Mesenteric fat pad (tissue), 1 donor: ENCODE data around the gene UCKL1. TPM values are rescaled to one million over a fixed set of nuclear protein-coding genes. Genes with fewer than 3 reads are reported as not detected.

Experiments used
- DNase-seq: peaks from one replicate; pipeline ENCODE4 v3.0.0-alpha.2; 2020; ENCODE audit warnings: low spot score
- total RNA-seq: library from RNA; stranded (reverse); fragmentation: NEBNext Ultra II Directional; extraction: Animal tissue kit (Norgen Biotek cat#: 25700); gene quantifications from one replicate; pipeline ENCODE4 v1.2.1, GENCODE V29; 2021
- donor health status: DM: yes; HTN: yes; CAD: no.

The UCKL1 gene
- total RNA-seq, 1 donor from 2014 or later = 36.0 TPM

GRCh38 chr20:63959699-63960075 is 3.5 kb upstream of the UCKL1 start:
- DNase-seq = no peak

GRCh38 chr20:63958964-63959698 is 2.9 kb upstream of the UCKL1 start:
- no peak for DNase-seq

- no peak for DNase-seq
Observed at GRCh38 chr20:63958471-63958870, 2.3 kb upstream of the UCKL1 start.

DNA sequence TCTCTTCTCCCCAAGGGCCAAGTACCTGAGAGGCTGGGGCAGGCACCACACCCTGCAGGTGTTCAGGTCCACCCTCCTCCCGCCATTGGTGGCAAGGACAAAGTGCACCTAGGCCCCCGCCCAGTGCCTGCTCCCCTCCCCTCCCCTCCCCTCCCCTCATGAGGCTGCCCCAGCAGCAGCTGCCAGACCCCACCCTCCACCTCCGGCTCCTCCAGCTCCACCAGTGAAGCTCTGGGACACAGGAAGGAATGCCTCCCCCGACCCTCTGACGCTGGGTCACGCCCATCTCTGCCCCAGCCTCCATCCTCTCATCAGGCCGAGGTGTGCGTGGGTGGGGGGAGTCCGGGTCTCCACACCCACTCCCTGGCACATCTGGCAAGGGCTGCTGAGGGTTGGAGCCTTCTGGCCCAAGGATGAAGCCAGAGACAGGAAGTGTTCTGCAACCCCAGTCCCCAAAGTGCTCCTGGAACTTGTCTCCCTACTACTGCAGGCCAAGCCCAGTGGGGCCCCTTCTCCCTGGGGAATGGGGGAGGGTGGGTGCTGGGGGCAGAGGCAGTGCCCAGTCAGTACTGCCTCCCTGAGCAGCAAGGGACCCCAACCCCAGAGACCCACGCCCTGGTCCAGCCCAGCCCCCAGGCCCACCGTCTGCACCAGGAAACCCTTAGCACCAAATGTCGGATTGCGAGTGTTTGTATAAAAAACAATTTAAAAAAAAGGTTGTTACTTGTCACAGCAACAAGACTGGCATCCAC is 1.6 kb upstream of the UCKL1 start:
- no peak for DNase-seq

DNA sequence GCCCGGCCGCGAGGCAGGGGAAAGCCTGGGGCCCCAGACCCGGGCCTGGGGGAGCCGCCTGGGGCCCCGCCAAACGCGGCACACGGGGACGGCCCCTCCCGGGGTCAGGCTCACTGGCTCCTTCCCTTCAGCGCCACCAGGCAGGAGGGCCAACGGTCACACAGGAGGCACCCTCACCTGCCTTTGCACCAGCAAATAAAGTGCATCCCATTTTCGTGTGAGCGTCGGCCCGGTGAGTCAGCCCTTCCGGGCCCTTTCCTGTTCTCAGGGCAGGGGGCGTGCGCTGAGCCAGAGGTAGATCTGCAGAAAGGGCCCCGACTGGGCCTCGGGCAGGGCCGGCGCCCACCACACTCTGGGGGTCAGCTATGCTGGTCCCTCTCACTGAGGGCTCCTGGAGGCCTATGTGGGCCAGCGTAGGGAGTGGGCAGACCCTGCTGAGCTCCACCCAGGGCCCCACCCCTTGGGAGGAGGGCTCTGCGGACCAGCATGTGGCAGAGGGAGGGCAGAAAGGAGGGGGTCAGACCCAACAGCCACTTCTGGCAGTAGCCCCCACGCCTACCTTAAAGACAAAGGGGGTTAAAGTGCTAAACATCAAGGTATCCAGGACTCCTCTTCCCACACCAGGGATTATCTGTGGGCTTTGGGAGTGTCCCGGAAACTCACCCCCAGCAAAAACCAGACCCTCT is 931 bp upstream of the UCKL1 start:
- no peak for DNase-seq

GRCh38 chr20:63956664-63957003 is 418 bp upstream of the UCKL1 start:
- DNase-seq = no peak

DNA sequence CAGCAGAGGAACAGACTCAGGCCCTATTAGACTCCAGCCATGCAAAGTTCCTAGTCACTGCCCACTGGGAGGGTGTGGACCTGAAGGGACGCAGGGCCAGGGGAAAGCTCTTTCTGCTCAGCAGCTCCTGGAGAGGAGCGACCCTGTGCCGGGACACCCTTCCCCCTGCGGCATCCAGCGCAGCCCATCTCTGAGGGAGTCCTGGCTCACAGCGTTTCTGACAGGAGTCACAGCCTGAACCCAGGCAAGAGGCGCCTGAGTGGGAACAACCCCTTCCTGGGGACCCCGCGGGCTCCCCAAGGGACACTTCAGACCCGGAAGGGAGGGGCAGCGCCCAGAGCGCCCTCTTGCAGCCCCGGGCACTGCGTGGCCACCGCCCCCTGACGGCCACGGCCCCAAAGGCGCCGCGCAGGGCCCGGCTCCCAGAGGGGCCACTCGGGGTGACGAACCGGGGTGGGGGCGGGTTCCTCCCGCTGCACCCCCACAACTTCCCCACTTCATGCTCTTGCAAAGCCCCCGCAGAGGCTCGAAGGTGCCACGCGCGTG is 862 bp downstream of the UCKL1 start:
- DNase-seq = no peak

DNA sequence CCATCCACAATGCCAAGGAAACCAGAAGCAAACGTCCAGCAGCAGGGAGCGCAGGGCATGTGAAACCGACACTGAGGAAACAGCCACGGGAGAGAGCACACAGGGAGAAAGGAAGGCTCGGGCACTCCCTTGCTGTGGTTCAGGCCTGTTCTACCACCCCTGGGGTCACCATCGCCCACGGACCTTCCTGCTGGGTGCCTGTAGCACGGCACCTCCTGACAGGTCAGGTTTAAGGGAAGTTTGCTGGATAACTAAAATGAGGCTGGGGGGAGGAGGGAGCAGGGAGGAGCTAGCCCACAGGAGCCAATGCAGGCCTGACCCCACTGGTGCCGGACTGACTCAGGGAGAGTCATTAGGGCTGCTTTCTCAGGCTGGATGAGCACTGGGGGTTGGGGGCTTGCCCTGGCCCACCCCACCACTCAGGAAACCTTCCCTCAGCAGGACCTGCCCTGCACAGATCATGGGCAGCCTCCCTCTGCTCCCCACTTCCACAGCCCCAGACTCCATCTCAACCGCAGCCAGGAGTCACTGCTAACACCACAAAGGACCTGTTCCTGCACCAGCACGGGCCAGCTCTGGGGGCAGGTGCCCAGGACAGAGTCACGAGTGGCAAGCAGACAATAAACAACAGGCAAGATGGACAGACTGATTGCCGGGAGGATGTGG is 2.3 kb downstream of the UCKL1 start:
- DNase-seq = no peak

- no peak for DNase-seq
Observed at GRCh38 chr20:63952769-63953168, 3.4 kb downstream of the UCKL1 start.

GRCh38 chr20:63952210-63952535 is 4.0 kb downstream of the UCKL1 start:
- DNase-seq = no peak

DNA sequence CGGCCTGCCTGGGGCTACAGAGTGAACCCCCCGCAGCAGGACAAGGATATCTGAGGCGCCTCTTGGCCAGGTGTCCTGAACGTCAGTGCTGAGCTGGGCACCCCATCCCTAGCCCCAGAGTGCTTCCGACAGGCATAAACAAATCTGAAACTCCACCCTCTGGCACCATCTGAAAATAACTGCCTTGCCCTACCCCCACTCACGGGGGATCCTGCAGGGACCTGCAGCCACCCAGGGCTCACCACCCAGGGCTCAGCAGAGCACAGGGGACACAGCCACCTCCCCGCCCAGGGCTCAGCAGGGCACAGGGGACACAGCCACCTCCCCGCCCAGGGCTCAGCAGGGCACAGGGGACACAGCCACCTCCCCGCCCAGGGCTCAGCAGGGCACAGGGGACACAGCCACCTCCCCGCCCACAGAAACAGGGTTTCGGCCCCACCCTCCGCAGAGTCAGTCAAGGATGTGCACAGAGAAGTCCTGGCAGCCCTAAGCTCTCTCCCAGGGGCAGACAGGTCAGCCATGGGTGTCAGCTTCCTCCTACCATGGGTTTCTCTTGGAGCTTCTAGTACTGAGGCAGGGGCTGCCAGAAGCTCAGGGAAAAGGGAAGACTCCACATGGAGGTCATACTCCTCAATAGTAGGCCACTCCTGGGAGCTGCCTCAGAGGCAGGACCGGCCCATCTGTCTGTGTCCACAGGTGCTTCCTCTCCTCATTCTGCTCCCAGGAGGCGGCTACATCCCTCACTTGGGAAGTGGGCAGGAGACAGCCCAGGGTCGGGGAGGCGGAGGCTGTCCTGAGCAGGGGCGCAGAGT is 4.6 kb downstream of the UCKL1 start:
- DNase-seq = no peak

- DNase-seq = no peak
Observed at GRCh38 chr20:63950701-63951397, 5.4 kb downstream of the UCKL1 start.

GRCh38 chr20:63947638-63948456 is 8.4 kb downstream of the UCKL1 start:
- DNase-seq = no peak

GRCh38 chr20:63946986-63947637 is 9.1 kb downstream of the UCKL1 start:
- DNase-seq = no peak

GRCh38 chr20:63945921-63946920 is 10.0 kb downstream of the UCKL1 start:
- DNase-seq = no peak

DNA sequence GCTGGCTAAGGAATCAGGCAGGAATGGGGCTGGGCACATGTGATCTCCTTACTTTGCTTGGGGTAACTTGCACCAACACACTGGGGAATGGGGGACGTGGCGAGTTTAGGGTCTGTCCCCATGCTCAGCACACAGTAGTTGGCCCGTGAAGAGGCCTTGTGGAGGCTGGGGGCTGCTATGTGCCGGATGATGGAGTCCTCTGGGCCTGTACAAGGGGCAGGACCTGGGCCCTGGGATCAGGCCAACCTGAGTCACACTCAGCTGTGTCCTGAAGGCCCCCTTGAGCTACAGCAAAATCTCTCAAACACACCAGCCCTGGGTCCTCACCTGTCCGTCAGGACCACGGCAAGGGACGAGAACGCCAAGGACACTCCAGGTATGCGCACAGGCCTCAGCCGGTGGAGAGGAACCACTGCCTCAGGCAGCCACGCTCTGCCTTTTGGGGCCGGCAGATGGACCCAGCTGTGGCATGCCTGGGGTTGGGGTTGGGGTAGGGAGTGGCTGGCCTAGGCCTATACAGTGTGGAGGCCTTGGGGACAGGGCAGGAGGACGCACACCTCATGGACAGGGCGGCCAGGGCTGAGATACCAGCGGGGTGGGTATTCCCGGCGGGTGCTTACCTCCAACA is 11.1 kb downstream of the UCKL1 start:
- DNase-seq = no peak
